GM12878 (cell line): ENCODE data around the gene FAM117B. TPM values are rescaled to one million over a fixed set of nuclear protein-coding genes. Genes with fewer than 3 reads are reported as not detected.

ENCODE experiments used
- BRCA1 ChIP-seq: IDR thresholded peaks from 2 replicates; pipeline ENCODE4 v1.6.1; 2011; ENCODE audit warnings: low read depth, low read length, improper control_type of control experiment
- polyA plus RNA-seq, 11 experiments: library from polyadenylated mRNA; depleted of rRNA in 4 of 11; unstranded in 6 of 11; stranded (reverse) in 5 of 11; fragments of >200 nt; fragmentation: Nextera tagmentation in 4 of 11; fragmentation: Illumina TruSeq in 1 of 11; extraction: Ambion mirVana in 4 of 11; extraction: Trizol in 1 of 11; gene quantifications; 1 replicate in 1 of 11; 2 replicates in 10 of 11; pipeline versions ENCODE4 v1.2.1 to v1.2.3, GENCODE V29; 2011 to 2016; ENCODE audit warnings: inconsistent platforms in 2 of 11, missing spikeins in 2 of 11, low read depth in 1 of 11
- total RNA-seq, 4 experiments: library from RNA; depleted of rRNA in 3 of 4; stranded (reverse); fragments of >200 nt in 3 of 4; fragmentation: Illumina TruSeq in 1 of 4; extraction: Trizol in 1 of 4; gene quantifications; 2 replicates each; pipeline versions ENCODE4 v1.2.1 to v1.2.3, GENCODE V29; 2013 to 2021
- TF ChIP-seq, protein P1 (sequence below): fragments of 450-650 bp; IDR thresholded peaks from 2 replicates; pipeline ENCODE4 v1.6.1; 2016; ENCODE audit warnings: mild to moderate bottlenecking
- TF ChIP-seq, protein P2 (sequence below), 3 experiments: IDR thresholded peaks in 2 of 3; conservative IDR thresholded peaks in 1 of 3; 2 replicates each; pipeline ENCODE4 v1.5.1; 2011; ENCODE audit warnings: low read depth in 3 of 3, low read length in 3 of 3, mild to moderate bottlenecking in 3 of 3, control low read depth in 2 of 3, moderate library complexity in 2 of 3, inconsistent platforms in 1 of 3, mixed read lengths in 1 of 3; ENCODE audit not compliant: control insufficient read depth in 2 of 3, insufficient read depth in 1 of 3; ENCODE audit errors: extremely low read depth in 1 of 3

The FAM117B gene
- total and polyA plus RNA-seq, 10 of the 15 experiments (the other 5 are each of a cell fraction or from before 2014, with no cell fraction given) = 1.6 to 7.6 (median 4.2) TPM

GRCh38 chr2:202634556-202635427 lies at the start of gene FAM117B (continued):
- TF ChIP-seq, protein P1, sequence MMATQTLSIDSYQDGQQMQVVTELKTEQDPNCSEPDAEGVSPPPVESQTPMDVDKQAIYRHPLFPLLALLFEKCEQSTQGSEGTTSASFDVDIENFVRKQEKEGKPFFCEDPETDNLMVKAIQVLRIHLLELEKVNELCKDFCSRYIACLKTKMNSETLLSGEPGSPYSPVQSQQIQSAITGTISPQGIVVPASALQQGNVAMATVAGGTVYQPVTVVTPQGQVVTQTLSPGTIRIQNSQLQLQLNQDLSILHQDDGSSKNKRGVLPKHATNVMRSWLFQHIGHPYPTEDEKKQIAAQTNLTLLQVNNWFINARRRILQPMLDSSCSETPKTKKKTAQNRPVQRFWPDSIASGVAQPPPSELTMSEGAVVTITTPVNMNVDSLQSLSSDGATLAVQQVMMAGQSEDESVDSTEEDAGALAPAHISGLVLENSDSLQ = peak; percentile 63
- TF ChIP-seq, protein P2, sequence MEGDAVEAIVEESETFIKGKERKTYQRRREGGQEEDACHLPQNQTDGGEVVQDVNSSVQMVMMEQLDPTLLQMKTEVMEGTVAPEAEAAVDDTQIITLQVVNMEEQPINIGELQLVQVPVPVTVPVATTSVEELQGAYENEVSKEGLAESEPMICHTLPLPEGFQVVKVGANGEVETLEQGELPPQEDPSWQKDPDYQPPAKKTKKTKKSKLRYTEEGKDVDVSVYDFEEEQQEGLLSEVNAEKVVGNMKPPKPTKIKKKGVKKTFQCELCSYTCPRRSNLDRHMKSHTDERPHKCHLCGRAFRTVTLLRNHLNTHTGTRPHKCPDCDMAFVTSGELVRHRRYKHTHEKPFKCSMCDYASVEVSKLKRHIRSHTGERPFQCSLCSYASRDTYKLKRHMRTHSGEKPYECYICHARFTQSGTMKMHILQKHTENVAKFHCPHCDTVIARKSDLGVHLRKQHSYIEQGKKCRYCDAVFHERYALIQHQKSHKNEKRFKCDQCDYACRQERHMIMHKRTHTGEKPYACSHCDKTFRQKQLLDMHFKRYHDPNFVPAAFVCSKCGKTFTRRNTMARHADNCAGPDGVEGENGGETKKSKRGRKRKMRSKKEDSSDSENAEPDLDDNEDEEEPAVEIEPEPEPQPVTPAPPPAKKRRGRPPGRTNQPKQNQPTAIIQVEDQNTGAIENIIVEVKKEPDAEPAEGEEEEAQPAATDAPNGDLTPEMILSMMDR (IDR thresholded peaks at IDR 0.05 in 2 of 3, conservative IDR thresholded peaks at IDR 0.05 in 1 of 3; ENCODE audit: control insufficient read depth in 2 of 3, extremely low read depth in 1 of 3, insufficient read depth in 1 of 3, low read depth in 3 of 3, low read length in 3 of 3) = peak in 2 of 3 experiments; percentile 14 to 16; a peak in 1 of 6 replicates
- TF ChIP-seq BRCA1 = no peak
